IPS-11a (cell line): ENCODE results near the gene NCAM1.

Experiments used
- H3K4me3 ChIP-seq: one replicate; pipeline ENCODE4 v1.5.1; 2013; ENCODE audit warnings: low read depth, low read length, control low read depth

NCAM1 gene

GRCh38 chr11:113247221-113247620, 286.0 kb downstream of the NCAM1 start:
- no peak overlapping the region for H3K4me3 ChIP-seq

- no peak overlapping the region for H3K4me3 ChIP-seq
Observed at GRCh38 chr11:113247966-113248365, 286.7 kb downstream of the NCAM1 start.

GRCh38 chr11:113248702-113249490, 287.7 kb downstream of the NCAM1 start:
- no peak overlapping the region for H3K4me3 ChIP-seq

- H3K4me3 ChIP-seq, result no peak overlapping the region
Observed at GRCh38 chr11:113249491-113249763, 288.2 kb downstream of the NCAM1 start.

- no peak overlapping the region for H3K4me3 ChIP-seq
Observed at GRCh38 chr11:113249786-113250185, 288.6 kb downstream of the NCAM1 start.

- no peak overlapping the region for H3K4me3 ChIP-seq
Observed at GRCh38 chr11:113251281-113251680, 290.1 kb downstream of the NCAM1 start.

- no peak overlapping the region for H3K4me3 ChIP-seq
Observed at GRCh38 chr11:113253406-113253805, 292.2 kb downstream of the NCAM1 start.

- H3K4me3 ChIP-seq, result no peak overlapping the region
Observed at GRCh38 chr11:113255096-113255495, 293.9 kb downstream of the NCAM1 start.

GRCh38 chr11:113255741-113256140, 294.5 kb downstream of the NCAM1 start:
- no peak overlapping the region for H3K4me3 ChIP-seq

- H3K4me3 ChIP-seq, result no peak overlapping the region
Observed at GRCh38 chr11:113256431-113257202, 295.4 kb downstream of the NCAM1 start.

GRCh38 chr11:113260096-113260425, 298.8 kb downstream of the NCAM1 start:
- H3K4me3 ChIP-seq, result no peak overlapping the region

GRCh38 chr11:113260541-113260940, 299.3 kb downstream of the NCAM1 start:
- no peak overlapping the region for H3K4me3 ChIP-seq

- no peak overlapping the region for H3K4me3 ChIP-seq
Observed at GRCh38 chr11:113261709-113262475, 300.7 kb downstream of the NCAM1 start.

GRCh38 chr11:113262594-113262993, 301.4 kb downstream of the NCAM1 start:
- H3K4me3 ChIP-seq, result no peak overlapping the region

- H3K4me3 ChIP-seq, result no peak overlapping the region
Observed at GRCh38 chr11:113263458-113264259, 302.4 kb downstream of the NCAM1 start.

- no peak overlapping the region for H3K4me3 ChIP-seq
Observed at GRCh38 chr11:113265362-113265761, 304.1 kb downstream of the NCAM1 start.

- H3K4me3 ChIP-seq, result no peak overlapping the region
Observed at GRCh38 chr11:113267493-113267892, 306.3 kb downstream of the NCAM1 start.

GRCh38 chr11:113269096-113269495, 307.9 kb downstream of the NCAM1 start:
- no peak overlapping the region for H3K4me3 ChIP-seq

GRCh38 chr11:113269636-113270035, 308.4 kb downstream of the NCAM1 start:
- no peak overlapping the region for H3K4me3 ChIP-seq

- no peak overlapping the region for H3K4me3 ChIP-seq
Observed at GRCh38 chr11:113270080-113270479, 308.9 kb downstream of the NCAM1 start.
